Urothelium cell line (cell line): Measurements from ENCODE around the gene GREB1L.

ENCODE experiments used
- DNase-seq: peaks from one replicate; pipeline ENCODE4 v3.0.0; 2011; ENCODE audit warnings: low spot score, mixed read lengths
- FAIRE-seq: peaks from 2 replicates; lab custom pipeline; 2011; peaks lifted over from hg19 to GRCh38; lab: Jason Lieb, UNC

The GREB1L gene

DNA sequence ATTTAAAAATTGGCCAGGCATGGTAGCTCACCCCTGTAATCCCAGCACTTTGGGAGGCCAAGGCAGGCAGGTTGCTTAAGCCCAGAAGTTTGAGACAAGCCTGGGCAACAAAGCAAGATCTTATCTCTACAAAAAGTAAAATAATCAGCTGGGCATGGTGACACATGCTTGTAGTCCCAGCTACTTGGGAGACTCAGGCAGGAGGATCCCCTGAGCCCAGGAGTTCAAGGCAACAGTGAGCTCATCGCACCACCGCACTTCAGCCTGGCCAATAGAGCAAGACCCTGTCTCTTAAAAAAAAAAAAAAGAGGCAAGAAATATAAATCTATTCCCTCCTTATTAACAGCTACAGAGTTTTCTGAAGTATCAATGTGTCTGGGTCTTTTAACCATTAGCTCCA lies 306.6 kb downstream of the GREB1L start:
- DNase-seq (no peak), FAIRE-seq (no peak)

- no peak for DNase-seq
- FAIRE-seq = no peak
Observed at GRCh38 chr18:21550510-21550970, 308.5 kb downstream of the GREB1L start.

GRCh38 chr18:21557607-21558253 lies 315.7 kb downstream of the GREB1L start:
- FAIRE-seq = no peak
- DNase-seq = no peak

DNA sequence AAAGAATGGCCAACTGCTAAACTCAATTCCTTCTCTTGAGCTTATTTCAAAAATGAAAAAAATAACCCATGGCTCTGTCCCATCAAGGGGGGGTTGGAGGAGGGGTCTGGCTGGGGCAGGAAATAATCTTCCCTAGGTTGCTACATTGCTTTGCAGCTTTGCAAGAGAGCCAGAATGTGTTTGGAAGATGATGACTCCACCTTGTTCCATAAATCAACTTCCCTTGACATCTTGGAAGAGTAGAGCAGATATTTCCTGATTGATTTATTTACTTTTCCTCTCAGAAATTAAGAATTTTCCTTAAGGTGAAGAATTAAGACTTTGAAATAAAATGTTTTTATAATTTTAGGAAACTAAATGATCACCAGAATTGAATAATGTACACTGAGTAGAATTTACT lies 317.2 kb downstream of the GREB1L start:
- FAIRE-seq (no peak), DNase-seq (no peak)

DNA sequence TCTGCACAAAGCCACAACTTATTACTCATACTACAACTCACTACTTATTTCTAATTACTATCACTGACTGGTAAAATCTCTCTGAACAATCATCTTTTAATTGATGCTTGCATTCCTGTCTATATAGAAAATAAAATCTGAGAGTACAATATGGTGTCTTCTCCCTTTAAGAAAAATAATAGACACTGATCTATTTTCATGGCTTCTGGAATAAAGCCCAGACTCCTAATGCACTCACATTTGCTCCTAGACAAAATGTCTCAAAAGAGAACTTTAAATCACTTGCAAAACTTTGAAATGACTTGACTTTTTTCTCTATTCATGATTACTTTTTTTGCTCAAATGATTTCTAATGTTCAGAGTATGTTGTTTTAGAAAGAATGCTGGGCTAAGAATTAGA lies 329.7 kb downstream of the GREB1L start:
- DNase-seq (no peak), FAIRE-seq (no peak)
